NCI-H1436 treated with DMSO at 0.1 percent for 48 hours (cell line): ENCODE measurements around the gene GCLM.

ENCODE experiments used
- DNase-seq: peaks from one replicate; lab custom pipeline; 2025; lab: John Stamatoyannopoulos, UW

Gene GCLM

DNA sequence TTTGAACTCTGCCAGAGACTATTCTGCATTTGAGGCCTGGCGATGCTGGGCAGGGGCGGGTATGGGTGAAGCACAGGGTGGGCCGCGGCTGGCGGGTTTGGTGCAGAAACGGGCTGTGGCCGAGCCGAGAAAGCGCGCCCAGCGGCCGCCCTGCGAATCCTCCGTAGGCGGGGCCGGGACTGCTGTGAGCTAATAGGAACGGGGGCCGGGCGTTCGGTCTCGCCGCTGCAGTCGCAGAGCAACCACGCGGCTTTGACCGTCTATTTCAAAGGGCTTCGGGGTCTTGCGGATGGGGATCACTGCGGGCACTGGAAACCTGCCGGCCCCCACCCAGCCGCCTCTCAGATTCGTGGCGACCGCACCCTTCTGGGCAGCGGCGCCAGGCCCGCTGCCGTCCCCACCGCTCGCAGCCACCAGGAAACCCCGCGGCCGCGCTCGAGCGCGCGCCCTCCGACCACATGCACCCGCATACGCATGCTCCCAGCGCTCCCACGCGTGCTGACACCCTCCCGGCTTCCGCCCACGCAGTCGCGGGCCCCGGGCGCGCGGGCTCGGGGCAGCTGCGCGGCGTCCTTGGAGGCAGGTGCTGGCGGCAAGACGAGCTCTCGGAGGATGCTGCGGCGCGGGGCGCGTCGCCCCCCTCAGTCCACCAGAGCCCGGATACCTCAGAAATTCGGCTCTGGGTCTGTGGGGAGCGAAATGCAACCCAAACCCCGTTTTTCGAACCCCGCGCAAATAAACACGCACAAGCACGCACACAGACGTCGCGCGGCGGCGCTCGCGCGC lies 62.8 kb downstream of the GCLM start:
- no peak for DNase-seq

DNA sequence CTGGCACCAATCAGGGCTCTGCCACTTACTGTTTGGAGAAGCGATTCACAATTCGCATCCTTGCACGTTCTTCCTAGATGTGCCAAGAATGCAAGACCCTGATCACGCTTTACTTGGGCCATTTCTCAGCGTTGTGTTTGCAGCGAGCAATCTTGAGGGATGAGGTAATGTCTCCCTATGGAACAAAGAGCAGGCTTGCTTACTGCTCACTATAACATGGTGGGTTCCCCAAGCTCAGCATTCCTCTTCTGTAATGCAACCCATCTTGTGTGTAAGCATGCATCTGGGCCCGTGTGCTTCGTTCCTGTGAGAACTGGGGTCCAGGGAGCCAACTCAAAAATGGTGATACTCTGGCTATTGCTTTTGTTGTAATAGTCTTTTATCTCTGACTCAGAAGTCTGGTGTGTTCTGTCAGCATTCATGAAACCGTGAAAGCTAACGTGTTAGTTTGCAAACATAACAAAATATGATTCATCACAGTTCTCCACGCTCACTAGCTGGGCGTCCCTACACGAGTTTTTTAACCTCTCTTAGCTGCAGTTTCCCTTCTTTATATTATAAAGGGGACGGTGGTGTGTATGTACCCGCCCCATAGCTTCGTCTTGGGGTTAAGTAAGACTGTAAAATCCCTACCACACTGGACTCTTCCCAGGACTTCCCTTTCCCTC lies 63.6 kb downstream of the GCLM start:
- no peak for DNase-seq

DNA sequence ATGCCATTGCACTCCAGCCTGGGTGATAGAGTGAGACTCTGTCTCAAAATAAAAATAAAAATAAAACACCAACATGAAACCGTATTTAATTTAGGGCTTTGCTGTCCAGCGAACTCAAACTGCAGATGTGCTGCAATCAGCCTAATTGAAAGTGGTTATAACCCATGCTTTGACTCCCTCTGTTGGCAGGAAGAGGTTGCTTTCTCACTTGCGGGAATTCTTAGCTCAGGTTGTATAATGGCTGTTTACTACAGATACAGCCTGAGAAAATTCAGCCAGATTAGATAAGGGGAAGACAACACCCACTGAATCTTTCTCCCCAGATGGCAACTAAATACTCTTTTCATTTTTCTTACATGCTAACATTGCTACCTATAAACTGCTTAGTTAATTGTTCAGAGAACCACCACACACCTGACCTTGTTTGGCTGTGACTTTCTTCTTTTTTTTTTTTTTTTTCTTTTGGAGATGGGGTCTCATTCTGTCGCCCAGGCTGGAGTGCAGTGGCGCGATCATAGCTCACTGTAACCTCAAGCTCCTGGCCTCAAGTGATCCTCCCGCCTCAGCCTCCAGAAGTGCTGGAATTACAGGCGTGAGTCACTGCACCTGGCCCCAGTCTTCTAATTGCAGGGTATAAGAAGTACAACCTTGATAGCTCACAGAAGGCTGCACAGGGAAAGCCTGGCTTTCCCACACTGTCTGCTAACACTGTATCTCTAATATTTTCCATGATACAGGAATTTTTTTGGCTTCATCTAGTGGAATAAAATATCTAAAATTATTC lies 64.8 kb downstream of the GCLM start:
- no peak for DNase-seq

DNA sequence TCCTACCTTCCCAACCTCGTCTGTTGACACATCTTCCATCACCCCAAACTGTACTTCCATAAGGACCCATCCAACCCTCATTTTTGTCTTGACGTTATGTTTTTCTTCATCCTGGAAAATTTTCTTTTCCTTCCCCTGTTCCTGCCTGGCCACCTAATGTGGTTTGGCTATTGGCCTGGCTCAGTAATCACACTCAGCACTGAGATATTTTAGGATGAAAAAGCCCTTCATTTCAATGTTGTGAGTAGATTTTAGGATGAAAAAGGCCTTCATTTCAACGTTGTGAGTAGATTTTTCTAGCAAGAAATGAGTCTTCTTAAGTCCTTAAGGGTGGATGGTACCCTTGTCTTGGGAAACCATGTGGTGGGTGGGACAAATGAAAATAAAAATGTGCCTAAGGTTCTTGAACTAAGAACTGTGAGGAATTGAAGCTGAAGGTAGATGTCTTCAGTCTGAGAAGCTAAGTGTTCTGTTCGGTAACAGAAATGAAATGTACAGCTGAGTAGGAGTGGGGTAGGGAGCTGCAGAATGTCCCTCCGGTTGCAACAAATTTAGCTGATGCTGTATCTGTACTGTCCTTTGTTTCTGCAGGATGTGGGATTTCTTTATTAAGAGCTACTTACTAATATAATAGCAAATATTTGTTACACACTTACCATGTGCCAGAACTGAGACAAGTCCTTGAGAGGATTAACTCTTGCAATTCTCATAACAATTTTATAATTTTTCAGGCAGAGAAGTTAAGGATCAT lies 66.3 kb downstream of the GCLM start:
- DNase-seq = no peak

DNA sequence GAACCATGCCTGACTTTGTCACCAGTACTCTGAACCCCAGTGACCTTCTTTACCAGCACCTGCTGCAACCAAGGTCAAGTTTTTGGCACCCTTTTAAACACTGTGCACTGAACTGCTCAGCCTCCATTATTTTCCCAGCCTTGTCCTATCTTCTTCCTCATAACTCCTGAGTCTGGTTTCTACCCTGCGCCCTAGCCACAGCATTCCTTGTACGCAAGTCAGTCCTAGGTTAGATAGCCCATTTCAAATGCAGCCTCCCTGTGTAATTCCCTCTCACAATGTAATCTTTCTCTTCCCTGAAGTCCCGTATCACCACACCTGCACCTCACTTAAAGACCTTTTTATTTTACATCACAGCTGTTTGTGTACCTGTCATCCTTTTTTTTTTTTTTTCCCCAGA lies 67.5 kb downstream of the GCLM start:
- DNase-seq = no peak

DNA sequence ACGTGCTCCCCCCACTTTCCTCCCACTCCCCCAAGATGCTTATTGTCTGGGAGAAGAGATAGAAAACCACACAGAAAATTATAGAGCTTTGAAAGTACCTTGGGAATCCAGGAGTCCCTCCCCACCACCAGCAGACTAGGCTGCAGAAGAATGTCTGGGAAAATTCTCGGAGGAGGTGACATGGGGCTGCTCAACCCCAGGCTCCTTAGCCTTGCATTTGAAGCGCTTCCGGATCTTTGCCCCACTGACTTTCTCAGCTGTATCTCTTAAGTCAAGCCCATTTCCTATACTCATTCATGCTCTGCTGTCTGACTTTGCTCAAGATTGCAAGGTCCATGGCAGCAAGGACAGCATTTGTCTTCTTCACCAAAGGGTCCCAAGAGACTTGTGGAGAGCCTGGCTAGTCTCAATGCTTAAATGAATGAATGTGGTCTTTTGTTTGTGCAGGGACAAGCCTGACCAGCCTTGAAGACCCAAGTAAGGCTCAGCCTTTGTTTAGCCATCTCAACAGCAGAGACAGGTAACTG lies 68.2 kb downstream of the GCLM start:
- DNase-seq = no peak

DNA sequence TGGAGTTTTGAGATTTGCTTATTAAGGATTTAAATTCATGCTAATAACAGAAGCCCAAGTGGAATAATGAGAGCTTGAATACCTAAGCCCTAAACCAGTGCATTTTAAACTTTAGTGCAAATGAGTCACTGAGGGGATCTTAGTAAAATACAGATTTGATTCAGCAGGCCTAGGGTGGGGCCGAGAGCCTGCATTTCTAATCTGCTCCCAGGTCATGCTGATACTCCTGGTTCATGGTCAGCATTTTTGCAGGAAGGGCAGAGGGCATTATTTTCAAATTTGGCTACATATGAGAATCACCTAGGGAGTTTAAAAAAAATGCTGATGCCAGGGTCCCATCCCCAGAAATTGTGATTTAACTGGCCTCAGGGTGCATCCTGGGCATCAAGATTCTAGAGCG lies 69.5 kb downstream of the GCLM start:
- DNase-seq = no peak

DNA sequence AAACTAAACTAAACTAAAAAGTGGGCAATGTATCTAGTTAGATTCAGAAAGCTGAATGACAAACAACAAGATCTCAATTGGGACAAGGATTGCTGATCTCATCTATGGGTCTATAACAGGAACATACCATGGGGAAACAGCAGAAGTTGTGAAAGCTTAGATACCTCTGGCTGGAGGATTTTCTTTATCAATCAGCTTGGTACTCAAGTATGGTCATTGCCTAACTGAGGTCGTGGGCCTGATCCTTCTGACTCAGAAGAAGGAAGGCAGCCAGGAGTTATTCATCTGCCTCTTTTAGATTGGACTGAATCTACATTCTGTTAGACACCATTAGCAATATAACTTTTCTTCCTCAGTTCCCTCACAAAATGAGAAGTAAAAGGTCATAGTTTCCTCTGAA lies 69.9 kb downstream of the GCLM start:
- no peak for DNase-seq

DNA sequence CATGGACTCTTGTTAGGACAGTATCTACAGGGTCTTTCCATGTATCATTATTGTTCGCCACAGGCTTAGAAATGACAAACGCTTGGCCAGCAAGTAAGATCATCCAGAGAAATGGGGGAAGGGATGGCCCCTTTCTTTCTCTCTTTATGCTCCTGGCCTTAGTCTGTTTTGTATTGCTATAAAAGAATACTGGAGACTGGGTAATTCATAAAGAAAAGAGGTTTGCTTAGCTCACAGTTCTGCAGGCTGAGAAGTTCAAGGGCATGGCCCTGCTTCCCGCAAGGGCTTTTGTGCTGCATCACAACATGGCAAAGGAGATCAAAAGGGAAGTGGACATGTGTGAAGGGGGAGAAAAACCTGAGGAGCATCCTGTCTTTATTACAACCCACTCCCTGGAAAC lies 71.3 kb downstream of the GCLM start:
- no peak for DNase-seq
